NOMO-1 treated with DMSO at 0.1 percent for 48 hours (cell line): ENCODE measurements around the gene TMEM184A.

ENCODE experiments used
- DNase-seq: peaks from one replicate; lab custom pipeline; 2025; ENCODE audit not compliant: unreplicated experiment; lab: John Stamatoyannopoulos, UW

Gene TMEM184A

DNA sequence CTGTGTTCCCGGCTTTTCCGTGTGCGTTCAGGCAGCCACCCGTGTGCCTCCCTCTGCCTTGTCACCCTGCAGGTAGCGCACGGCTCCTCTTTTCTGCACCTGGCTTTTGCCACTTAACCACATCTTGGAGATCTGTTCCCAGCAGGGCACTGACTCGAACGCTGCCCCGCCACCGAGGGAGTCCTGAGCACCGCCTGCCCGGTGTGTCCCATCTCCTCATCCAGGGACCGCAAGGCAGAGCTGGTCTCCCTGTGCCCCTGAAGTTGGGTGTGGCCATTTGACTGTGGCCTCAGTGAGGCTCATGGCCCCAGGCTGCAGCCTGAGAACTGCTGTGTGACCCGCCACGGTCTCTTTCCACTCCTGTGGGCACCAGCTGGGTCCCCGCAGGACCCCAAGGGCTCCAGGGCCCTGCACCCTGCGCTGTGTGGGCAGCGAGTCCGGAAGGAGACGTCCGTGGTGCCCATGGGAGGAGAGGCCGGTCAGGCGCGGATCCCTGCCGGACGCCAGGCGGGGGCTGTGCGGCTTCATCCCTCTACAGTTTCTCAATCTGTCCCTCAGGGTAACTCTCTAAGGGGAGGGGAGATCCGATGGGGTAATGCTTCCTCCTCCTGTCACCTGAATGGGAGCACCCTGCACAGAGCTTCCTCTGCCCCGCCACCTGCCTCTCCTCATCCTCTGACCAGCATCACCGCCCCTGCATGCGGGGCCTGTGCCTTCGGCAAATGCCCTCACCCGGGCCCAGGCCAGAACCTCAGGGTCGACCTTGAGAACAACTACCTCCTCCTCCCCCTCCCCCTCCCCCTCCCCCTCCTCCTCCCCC, 50.1 kb downstream of the TMEM184A start:
- DNase-seq, result peak; percentile 37

DNA sequence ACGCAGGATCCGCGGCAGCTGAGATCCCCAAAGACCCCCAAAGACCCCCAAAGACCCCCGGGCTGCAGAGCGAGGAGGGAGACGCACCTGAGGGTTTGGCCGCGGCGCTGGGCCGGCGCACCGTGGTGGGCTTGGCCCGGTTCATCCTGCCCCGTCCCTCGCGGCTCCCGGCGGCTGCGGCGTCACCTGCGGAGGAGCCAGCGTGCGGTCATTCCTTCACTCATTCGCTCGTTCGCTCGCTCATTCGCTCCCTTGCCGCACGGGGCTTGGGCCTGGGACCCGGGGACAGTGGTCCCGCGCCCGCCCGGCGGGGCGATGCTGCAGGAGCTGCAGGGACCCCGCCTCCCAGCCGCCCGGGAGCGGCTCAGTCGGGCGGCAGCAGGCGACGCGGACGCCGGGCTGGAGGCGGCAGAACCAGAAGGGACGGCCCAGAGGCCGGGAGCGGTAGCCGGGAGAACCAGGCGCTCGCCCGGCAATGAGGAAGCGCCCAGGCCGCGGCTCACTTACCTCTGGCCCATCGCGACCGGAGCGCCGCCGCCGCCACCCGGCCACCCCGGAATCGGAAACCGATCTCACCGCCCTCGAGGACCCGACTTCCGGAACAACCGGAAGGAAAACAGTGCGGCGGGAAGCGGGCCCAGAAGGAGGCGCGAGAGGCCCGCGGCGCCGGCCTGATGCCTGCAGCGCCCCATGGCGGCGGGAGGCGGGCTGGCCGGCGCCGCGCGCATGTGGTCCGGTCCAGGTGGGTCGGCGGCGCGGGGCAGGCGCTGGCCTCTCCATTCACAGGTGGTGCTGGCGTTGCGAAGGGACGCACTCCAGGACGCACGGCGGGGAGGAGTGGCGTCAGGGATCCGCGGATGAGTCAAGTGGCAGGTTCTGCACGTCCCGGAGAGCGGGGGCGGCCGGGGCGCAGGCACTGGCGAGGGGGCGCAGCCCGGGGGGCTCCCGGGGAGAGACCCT, 51.9 kb downstream of the TMEM184A start, which contains the start of gene INTS1:
INTS1 (minus strand) TSS at position 574 of the 960 bp plus-strand sequence; CDS start at position 145, 429 bp downstream.
- peak; percentile 86 for DNase-seq

DNA sequence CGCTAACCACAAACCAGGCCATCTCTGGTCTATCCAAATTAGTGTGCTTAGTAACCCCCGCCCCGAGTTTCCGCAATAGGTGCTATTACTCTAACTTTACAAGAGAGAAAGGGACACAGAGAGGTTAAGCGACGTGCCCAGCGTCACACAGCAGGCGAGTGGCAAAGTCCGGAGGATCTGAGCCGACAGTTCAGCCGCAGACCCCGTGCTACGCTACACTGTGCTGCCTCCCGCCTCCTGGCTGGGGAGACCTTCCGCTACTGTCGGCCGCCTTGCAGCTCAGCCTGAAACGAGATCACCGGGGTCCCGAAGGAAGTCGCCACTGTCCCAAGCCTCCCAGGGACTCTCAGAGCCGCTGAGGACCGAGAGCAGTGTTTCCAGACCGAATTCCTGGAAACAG, 52.6 kb downstream of the TMEM184A start:
- DNase-seq, result no peak

DNA sequence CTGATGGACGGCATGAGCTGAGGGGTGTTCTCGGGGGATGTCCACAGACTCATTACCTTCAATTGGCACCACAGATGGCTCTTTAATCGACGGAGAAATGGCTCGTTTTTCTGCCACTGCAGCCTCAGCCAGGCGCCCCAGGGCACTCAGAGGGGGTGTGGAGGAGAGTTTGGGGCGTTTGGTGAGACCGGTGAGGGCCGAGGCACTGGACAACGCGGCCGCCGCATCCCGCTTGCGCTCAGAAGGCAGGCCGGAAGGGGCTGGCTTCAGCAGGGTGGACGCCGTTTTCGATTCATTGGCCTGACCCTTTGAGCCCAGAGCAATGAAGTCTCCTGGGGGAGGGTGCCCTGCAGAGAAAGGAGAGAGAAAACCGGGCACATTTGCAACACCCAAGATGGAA, 53.2 kb downstream of the TMEM184A start:
- DNase-seq, result no peak

DNA sequence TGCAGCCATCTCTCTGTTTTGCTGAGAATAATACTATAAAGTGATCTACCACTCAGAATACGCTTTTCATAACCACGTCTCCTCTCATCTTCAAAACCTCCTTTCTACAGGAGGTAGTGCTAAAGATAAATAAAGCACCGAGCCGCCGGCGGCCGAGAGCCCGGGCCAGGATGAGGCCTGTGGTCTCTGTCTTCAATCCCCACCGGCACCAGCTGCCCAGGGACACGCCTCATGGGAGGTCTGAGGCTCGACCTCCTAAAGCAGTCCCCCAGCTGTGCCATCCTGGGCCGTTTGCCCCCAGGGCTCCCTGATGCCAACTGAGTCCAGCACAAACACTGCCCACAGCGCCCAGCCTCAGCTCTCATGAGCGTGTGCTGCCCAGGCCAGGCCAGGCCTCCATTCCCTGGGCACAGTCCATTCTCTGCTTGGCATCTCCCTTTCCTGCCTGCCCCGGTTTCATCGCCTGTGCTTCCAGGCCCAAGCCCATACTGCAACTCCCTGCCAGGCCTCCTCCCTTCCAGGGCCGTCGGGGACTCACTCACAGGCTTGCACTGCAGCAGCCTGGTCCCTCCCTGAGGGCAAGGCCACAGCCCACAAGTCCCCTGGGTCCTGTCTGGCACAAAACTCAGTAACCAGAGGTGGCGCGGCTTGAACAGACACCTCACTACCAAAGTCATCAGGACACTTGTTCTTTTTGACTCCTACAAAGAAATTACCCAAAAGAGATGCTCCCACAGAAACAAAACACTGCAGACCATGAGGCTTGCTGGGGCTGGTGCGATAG, 54.3 kb downstream of the TMEM184A start:
- no peak for DNase-seq

DNA sequence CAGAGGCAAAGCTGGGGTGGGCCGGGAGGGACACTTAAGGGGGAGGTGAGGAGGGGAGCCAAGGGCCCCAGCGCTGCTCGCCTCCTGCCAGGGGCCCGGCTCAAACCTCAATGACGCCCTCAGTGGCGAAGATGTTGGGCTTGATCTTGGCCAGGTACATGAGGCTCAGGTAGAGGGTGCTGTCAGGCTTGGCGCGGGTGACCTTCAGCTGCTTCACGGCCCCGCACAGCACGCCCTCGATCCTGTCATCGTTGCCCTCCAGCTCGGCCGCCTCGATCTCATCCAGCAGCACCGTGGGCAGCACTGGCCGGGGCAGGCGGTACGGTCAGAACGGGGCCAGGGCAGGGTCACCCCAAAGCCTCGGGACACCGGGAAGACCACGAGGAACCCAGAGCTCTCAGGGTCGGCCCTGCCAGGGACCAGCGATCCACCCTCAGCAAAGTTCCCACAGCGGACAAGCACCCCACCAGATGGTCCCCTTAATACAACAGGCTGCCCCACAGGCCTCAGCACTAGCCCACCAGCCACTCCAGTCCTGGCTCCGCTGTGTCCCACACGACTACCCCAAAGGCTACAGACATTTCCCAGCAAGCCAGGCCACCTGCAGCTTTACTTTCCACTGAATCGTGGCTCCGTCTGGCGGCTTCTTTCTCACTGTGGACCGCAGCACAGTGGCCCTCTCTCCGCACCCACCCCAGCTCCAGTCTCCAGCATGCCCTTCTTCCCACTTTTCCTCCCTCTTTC, 55.8 kb downstream of the TMEM184A start:
- no peak for DNase-seq

DNA sequence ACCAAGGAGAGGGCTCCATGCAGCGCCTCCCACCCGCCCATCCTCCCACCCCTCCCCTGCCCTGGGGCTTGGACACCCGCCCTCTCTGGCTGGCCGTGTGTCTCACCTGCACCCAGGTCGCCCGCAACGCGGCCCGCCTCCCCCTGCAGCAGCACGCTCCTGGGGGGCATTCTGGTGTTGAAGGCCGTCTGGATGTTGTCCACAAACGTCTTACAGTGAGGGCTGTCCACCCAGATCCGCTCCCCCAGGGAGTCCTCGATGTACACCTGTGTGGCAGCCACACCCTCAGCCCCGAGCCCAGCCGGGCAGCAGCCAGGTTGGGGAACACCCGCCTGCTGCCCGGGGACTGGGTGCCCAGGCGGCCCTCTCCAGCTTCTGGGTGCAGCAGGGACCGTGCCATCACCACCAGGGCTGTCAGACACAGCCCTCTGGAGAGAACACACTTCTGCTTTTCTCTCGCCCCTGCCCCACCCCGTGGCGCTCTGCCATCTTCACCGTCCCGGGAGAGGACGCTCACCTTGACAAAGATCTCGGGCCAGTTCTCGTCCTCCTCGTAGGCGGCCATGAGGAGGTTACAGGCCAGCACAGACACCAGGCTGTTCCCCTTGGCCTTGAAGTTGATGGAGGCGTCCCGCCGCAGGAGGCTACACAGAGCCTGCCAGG, 56.5 kb downstream of the TMEM184A start:
- DNase-seq, result no peak

DNA sequence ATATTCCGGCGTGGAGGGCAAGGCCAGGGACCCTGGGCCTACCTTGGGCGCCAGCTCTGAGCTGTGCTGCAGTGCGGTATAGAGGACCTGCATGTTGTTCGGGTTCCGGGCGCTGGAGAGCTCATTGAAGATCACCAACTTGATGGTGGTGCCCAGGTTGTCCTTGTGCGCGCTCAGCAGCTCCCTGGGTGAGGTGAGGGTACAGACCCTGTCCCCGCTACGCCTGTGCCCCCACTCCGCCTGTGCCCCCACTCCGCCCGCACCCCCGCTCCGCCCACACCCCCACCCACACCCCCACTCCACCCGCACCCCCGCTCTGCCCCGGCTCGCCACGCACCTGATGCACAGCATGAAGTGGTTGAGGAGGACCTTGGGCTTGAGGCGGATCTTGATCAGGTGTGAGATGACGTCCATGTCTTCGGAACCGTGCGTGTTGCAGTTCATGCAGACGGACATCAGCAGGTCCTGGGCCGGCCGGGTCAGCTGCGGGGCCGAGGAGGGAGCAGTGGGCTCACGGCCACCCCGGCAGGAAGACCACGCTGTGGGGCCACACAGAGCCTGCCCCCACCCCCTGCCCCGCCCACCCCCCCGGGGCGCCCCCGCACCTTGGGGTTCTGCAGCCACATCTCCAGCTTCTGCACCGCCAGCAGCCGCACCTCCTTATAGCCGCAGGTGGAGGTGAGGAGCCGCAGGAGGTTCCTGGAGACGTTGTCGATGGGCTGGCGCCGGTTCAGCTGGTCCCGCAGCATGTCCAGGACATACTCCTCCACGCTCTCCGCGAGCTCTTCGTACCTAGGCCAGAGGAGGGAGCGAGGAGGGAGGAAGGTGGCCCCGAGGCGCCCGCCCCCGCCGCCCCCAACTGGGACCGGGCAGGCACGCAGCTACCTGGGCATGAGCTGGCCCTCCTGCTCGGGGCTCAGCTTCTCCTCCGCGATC, 57.4 kb downstream of the TMEM184A start:
- no peak for DNase-seq

DNA sequence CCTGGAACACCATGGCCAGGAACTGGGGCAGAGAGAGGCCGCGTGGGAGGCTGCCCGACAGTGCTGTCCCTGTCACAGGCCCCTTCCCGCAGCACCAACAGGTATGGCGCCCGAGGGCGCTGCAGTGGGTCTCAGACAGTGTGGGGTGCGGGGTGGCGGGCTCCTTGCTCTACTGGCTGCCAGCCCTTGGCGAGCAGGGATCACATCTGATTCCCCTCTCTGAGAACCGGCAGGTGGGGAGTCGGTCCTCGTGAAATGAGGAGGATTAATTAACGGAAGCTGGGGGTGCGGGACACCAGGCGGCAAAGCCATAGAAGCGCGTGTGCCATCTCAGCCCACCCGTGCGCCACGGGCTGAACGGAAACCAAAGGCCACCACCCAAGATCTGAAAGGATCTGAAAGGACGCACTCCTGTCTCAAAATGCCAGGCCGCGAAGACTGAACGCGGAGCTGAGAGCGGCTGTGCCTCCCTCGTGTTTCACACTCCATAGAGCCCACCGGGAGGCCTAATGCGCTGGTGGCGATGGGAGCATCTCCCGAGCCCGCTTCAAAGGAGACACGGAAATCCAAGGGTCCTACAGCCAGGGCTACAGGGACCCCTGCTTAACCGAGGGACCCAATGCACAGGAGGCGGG, 58.6 kb downstream of the TMEM184A start:
- DNase-seq, result no peak

DNA sequence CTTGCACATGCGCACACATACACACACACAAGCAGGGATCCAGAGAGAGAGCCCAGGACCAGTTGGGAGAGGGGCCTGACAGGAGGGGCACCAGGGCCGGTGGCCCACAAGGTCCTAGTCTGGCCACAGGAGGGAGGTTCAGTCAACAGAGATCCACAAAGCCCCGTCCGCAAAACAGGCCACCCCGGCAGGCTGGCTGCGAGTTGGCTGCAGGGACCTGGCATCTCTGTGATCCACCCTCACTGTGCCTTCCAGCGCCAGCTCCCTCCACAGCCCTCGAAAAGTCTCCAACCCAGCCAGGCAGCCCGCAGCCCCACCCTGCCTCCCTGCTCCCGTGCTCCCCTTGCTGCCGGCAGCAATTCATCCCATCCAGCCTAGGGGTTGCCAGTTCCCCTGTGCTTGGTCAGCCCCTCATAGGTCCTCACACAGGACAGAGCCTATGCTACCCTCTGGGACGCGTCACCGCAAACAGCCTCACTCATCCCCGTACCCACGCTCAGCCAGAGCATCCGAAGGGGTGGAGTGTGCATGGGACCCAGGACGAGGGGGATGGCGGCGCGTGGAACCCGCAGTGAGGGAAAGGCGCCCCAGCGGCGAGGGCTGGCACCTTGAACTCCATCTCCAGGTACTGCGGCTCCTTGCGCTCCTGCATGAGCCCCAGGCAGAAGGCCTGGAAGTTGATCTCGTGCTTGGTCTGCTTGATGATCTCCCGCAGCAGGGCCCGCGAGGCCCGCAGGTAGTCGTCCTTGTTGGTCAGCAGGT, 59.3 kb downstream of the TMEM184A start:
- no peak for DNase-seq

DNA sequence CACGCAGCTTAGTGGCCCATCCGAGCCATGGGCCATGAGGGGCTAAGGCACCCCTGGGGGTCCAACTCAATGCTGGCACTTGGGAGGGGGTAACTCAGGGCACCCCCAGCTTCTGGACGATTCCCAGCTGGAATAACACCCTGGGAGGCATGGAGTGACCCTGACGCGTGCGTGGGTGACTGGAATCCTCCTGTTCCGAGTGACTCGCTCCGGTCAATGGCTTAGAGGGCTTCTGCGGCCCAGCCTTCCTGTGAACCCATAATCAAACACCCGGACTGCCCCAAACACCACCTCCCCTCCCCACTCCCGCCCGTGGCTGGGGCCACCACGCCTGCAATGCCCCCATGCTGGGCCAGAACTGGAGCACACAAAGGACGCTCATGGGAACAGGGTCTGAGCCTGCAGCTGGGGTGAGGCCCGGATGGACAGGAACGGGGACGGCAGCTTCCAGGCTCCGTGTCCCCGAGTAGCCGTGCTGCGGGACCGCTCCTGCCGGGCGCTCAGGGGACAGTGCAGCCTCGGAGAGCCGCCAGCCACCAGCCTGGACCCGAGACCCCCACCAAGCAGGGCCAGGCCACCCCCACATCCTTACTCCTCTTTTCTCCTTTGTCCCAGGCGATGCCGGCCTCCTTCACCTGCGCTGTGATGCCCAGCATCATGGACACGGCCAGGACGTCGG, 60.3 kb downstream of the TMEM184A start:
- DNase-seq, result no peak

DNA sequence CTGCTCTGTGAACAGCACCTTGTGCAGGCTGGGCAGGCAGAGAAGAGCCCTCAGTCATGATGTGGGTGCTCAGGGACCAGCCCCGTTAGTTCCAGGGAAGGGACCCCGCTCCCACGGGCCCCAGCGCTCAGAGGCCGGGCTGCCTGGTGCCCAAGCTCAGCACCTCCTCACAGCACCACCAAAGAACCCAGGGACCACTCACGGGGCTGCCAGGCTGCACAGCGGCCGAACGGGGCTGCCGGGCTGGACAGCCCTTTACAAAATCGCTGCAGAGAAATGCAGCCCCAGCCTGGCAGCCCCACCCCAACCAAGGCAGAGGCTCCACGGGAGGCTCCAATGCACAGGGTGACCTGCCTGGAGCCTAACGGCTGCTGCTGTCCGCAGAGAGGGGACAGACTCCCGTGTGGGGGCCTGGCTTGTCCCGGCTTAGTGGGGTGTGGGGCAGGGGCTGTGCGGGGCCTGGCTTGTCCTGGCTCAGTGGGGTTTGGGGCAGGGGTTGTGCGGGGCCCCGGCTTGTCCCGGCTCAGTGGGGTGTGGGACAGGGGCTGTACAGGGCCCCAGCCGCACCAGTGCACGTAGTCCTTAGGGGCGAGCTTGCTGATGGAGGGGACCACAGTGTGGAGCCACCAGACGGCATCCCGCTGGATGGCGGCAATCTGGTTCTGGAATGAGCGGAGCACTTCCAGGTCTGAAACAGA, 61.0 kb downstream of the TMEM184A start:
- DNase-seq, result no peak

DNA sequence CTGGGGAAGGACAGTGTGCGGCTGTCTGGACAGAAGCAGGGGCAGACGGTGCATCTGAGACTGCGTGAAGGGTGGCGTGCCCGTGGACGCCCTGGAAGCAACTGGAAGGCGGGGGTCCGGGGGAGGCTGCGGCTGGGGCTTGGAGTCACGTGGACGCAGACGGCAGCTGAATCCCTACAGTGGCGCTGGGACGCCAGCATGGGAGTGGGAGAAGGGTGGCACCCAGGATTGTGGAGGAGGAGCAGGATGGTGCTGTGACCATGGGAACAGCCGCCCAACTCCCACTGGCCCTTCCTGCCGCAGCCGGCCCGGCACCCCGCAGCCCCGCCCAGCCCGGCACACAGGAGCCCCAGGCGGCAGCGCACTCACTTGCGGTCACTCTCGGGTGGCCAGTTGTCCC, 61.6 kb downstream of the TMEM184A start:
- no peak for DNase-seq

DNA sequence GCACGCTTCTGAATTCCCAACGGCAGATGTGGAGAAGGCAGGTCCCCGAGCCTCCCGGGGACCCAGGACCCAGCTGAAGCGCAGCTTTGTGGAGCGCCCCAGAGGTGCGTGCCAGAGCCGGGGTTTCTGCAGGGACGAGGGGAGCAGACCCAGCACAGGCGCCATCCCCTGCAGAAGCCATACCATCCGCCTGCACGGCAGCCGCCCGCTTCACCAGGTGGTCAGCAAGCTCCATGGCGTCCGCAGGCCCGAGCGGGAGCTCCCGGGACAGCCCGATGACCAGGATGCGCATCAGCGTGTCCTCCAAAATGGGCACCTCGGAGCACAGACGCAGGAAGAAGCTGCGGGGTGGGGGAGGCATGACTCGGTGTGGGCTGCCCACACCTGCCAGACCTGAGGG, 62.4 kb downstream of the TMEM184A start:
- no peak for DNase-seq

DNA sequence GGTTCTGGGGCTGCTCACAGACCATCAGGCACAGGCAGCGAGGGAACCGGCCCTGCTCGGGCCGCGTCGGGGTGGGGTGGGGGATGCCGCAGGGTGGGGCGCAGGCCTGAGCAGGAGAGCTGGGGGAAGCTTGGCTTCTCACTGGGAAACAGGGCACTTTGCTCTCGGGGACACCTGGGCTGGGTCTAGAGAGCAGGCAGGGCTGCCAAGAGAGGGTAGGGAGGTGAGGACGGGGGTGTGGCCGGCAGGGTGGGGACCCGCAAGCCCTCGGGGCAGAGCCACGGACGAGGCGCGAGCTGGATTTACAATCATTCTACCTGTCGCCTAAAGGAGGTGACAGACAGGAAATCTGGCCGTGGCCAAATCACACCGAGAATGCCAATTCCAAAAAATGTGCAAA, 62.9 kb downstream of the TMEM184A start:
- no peak for DNase-seq

DNA sequence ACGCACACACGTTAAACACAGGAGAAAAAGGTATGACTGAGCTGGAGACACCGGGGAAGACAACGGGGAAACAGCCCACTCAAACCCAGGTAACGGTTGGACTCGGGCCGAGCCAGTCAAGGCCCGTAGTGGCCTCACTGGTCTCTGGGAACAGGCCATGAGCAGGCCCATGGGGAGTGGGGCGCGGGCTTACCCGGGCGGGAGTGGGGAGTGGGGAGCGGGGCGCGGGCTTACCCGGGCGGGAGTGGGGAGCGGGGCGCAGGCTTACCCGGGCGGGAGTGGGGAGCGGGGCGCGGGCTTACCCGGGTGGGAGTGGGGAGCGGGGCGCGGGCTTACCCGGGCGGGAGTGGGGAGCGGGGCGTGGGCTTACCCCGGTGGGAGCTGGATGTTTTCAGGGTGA, 63.4 kb downstream of the TMEM184A start:
- DNase-seq, result no peak
